ENCODE data around the gene DMPK. TPM values are rescaled to one million over a fixed set of nuclear protein-coding genes. Genes with fewer than 3 reads are reported as not detected.

The DMPK gene
- polyA plus RNA-seq, 1 donor from 2014 or later, result 34.3 TPM

- no peak overlapping the region for H3K9ac ChIP-seq (ENCODE audit: low read length)
- H3K4me2 ChIP-seq (ENCODE audit: low read length), result no peak overlapping the region
Measured at GRCh38 chr19:45814166-45814780, 32.0 kb upstream of the DMPK start.

GRCh38 chr19:45812297-45812696, 30.0 kb upstream of the DMPK start:
- Histone ChIP-seq H3K9ac (ENCODE audit: low read length) (no peak overlapping the region), H3K27me3 (ENCODE audit: insufficient read depth, low read depth, low read length) (no peaks in the 10 kb centered on the region), H3K9me2 (ENCODE audit: insufficient read depth, low read length) (no peaks in the 10 kb centered on the region), H4K20me1 (ENCODE audit: insufficient read depth) (no peaks in the 10 kb centered on the region), H3F3A (ENCODE audit: insufficient read depth, low read length, poor library complexity, severe bottlenecking) (no peaks in the 10 kb centered on the region), H3K27ac (ENCODE audit: low read length) (no peak overlapping the region), H3K9me3 (ENCODE audit: low read length) (no peaks in the 10 kb centered on the region), H3K36me3 (ENCODE audit: insufficient read depth, low read length) (no peaks in the 10 kb centered on the region), H3K4me2 (ENCODE audit: low read length) (no peak overlapping the region), H2AFZ (ENCODE audit: low read depth, low read length) (no peak overlapping the region), H3K79me2 (replicated peaks; ENCODE audit: insufficient read depth, low read length) (no peaks in the 10 kb centered on the region), H3K4me3 (ENCODE audit: low read length) (no peak overlapping the region)
- TF ChIP-seq MXI1 (conservative IDR thresholded peaks at IDR 0.05; ENCODE audit: poor library complexity, severe bottlenecking), result no peak
- TF ChIP-seq SMC3 (conservative IDR thresholded peaks at IDR 0.05; ENCODE audit: poor library complexity), result no peak
- no peak for TF ChIP-seq TAF1 (IDR thresholded peaks at IDR 0.05; ENCODE audit: low read depth)
- TF ChIP-seq RAD21 (conservative IDR thresholded peaks at IDR 0.05), result no peak
- no peak for TF ChIP-seq POLR2AphosphoS5 (IDR thresholded peaks at IDR 0.05)
- TF ChIP-seq REST (IDR thresholded peaks at IDR 0.05; ENCODE audit: borderline replicate concordance), result no peak
- TF ChIP-seq EP300 (conservative IDR thresholded peaks at IDR 0.05; ENCODE audit: poor library complexity, severe bottlenecking), result no peak

More at GRCh38 chr19:45814166-45814780, 32.0 kb upstream of the DMPK start:
- Histone ChIP-seq H3F3A (ENCODE audit: insufficient read depth, low read length, poor library complexity, severe bottlenecking) (no peaks in the 10 kb centered on the region), H3K4me3 (ENCODE audit: low read length) (no peak overlapping the region), H3K27me3 (ENCODE audit: insufficient read depth, low read depth, low read length) (no peaks in the 10 kb centered on the region), H3K9me2 (ENCODE audit: insufficient read depth, low read length) (no peaks in the 10 kb centered on the region), H2AFZ (ENCODE audit: low read depth, low read length) (no peak overlapping the region), H3K9me3 (ENCODE audit: low read length) (no peaks in the 10 kb centered on the region), H3K79me2 (replicated peaks; ENCODE audit: insufficient read depth, low read length) (no peaks in the 10 kb centered on the region), H4K20me1 (ENCODE audit: insufficient read depth) (no peaks in the 10 kb centered on the region), H3K36me3 (ENCODE audit: insufficient read depth, low read length) (no peaks in the 10 kb centered on the region), H3K27ac (ENCODE audit: low read length) (no peak overlapping the region)
- TF ChIP-seq TAF1 (IDR thresholded peaks at IDR 0.05; ENCODE audit: low read depth) (no peak), MXI1 (conservative IDR thresholded peaks at IDR 0.05; ENCODE audit: poor library complexity, severe bottlenecking) (no peak), CTCF (IDR thresholded peaks at IDR 0.05; ENCODE audit: poor library complexity, severe bottlenecking) (no peak), REST (IDR thresholded peaks at IDR 0.05; ENCODE audit: borderline replicate concordance) (no peak), EZH2 (IDR thresholded peaks at IDR 0.05; ENCODE audit: borderline replicate concordance, insufficient read depth, low read length, poor library complexity, severe bottlenecking) (no peak), RAD21 (conservative IDR thresholded peaks at IDR 0.05) (no peak), POLR2AphosphoS5 (IDR thresholded peaks at IDR 0.05) (no peak), SMC3 (conservative IDR thresholded peaks at IDR 0.05; ENCODE audit: poor library complexity) (no peak)

Measured in neural cell (in vitro differentiated cells).